GM18526 (cell line): ENCODE measurements around the gene RAB6A.

Experiments used
- POLR2A ChIP-seq: IDR thresholded peaks from 3 replicates; pipeline ENCODE4 v1.6.1; 2011; ENCODE audit not compliant: insufficient read length; ENCODE audit errors: extremely low read depth

Gene RAB6A

DNA sequence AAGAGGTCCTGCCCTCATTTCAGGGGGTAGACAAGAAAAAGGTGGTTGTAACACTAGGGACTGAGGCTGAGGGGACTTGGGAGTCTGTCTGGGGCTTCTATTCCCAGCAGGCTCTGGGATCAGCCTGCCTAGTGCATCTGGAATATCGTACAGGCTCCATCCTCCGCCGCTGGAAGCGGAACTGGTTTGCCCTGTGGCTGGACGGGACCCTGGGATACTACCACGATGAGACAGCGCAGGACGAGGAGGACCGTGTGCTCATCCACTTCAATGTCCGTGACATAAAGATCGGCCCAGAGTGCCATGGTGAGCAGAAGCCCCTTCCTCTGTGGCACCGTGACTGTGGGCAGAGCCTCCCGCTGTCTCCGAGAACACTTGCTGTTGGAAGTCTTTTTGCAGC is 110.5 kb downstream of the RAB6A start:
- TF ChIP-seq POLR2A = no peak

DNA sequence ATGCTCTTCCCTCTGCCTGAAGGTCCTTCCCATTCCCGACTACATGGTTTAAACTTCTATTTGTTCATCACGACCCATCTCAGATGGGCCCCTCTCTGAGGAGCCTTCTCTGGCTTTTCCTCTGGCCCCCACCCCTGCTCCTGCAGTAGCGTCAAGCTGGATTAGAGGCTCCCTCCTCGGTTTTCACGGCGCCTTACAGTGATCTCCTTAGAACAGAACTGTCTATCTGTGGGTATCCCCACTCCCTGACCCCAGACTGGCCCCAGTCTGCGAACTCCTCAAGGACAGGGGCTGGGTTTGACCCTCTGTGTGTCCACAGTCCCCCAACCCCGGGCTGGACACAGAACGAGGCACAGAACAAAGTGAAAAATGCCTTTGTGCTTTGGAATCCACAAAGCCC is 111.7 kb downstream of the RAB6A start:
- TF ChIP-seq POLR2A = no peak

DNA sequence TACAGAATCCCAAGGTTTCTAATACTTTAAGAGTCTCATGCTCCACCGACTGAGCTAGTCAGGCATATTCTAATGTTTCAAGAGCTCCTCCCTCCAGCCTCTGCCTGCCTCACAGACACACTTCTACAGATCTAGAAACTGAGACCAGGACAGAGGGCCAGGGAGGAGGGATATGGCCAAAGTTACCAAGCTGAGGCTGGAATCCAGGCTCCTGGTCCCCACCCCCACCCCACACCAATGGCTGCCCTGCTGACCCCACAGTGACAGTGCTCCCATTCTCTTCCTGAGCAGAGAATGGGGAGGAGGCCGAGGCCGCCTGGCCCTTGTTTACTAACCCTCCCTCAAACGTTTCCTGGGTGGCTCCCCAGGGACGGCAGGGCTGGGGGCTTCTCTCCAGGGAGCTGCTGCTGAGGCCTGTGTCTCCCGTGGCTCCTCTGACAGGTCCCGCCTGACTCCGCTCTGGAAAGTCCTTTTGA is 112.3 kb downstream of the RAB6A start:
- no peak for TF ChIP-seq POLR2A

DNA sequence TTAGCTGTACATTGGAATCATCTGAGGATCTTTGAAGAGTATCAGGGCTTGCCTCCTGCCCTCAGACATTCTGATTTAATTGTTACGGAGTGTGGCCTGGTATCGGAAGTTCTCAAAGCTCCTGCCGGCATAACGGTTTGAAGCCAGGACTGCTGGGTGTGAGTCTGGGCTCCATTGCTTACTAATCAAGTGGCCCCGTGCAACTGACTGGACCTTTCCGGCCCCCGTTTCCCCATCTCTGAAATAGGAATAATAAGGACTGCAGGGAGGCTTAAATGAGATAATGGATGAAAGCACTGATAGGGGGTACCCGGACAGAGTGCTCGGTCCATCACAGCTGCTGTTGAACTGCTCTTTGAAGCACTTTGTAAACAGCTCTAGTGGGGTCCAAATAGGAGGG is 112.8 kb downstream of the RAB6A start:
- TF ChIP-seq POLR2A = no peak

DNA sequence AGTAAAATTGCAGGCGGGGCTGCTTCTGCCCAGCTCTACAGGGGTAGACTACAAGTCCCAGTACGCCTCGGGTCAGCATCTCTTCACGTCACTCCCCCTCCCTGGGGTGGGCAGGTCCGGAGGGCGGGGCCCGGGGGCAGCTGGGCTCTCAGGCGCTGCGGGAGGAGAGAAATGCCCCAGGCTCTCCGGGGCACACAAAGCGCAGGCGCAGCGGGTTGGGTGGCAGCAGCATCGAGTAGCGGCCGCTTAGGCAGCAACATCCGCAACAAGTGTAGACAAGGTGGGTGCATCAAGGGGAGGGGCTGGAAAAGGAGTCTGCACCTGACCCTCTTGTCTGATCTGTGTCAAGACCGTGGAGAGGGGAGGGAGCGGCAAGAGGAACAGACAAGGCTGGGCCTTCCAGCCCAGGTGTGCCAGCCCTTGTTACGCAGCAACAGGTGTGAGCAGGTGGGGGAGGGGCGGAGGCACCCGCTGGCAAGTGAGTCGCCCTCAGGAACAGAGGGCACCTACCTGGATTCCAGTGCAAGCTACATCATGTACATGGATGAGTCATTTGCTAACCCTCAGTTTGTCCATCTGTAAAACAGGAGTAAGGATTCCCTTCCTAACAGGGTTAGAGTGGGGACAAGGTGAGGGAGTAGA is 113.3 kb downstream of the RAB6A start:
- no peak for TF ChIP-seq POLR2A

DNA sequence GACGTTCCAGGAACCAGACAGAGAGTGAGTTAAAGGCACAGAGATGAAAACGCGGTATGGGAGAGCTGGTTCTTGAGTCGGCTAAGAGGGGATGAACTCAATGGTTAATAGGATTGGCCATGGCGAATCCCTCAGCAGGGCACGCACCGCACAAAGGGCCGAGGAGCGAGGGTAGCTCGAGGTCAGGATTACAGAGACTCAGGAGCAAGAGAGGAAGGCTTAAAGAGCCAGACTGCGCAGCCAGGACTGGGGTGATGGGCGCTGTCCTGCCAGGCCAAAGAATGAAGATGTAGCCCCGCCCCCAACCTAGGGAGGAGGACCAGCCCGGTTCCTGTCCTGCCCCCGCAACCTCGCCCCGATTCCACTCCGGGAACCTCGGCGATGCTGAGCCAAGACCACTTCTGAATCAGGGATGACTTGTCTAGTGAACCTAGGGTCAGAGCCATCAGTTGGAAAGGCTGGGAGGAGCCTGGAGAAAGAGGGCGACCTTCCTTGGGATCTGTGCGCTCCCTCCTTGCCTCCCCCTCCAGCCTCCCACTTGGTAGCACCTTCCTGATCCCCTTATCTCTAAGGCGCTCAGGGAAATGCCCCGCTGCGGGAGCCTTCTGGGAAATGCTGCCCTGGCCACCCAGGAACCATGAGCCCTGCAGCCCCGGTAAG is 114.8 kb downstream of the RAB6A start, which contains the start of gene PLEKHB1:
TSS of gene PLEKHB1 (plus strand) at position 610 of the 660 bp plus-strand sequence. CDS start at position 638, 28 bp downstream.
- no peak for TF ChIP-seq POLR2A

DNA sequence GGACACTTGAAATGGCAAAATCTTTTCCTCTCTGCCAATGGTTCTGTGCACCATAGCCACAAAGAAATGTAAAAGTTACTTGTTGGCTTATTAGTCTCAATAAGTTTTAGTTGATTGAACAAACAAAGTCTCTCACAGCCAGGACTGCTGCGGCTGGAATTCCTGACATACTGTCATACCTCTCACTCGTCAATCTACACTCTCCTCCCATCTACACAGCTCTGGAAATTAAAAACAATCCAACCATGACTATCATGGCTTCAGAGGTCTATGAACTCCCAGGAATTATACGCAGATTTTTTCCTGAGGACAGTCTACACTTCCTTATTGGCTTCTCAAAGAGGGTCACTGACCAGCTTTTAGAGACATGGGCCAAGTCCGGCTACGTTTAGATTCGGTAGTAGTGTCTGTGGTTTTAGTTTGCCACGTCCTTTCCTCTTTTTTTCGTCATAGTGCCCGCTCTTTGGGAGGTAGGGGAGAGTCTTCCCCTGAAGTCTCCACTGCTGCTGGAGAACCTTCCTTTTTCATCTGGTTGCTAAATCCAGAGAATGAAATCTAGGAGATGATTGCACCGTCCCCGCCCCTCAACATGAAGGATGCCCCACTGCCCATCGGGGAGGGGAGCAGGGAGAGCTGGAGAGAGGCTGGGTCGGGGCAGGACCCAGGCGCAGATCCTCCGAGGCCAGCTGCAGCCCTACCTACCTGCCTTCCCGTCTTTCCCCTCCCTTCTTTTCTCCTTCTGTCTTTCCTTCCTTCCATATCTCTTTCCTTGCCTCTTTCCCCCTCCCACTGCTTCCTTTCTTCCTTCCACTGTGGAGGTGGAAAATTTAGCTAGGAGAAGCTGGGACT is 115.5 kb downstream of the RAB6A start:
- no peak for TF ChIP-seq POLR2A

DNA sequence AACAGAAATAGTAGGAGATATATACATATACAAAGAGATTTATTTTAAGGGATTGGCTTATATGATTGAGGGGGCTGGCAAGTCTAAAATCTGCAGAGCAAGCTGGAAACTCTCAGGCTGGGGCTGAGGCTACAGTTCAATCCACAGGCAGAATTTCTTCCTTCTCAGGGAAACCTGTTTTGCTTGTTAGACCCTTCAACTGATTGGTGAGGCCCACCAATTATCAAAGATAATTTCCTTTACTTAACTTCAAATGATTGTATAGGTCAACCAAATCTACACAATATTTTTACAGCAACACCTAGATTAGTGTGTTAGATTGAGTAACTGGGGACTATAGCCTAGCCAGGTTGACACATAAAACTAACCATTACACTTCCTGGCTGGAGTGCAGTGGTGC is 119.2 kb downstream of the RAB6A start:
- no peak for TF ChIP-seq POLR2A

DNA sequence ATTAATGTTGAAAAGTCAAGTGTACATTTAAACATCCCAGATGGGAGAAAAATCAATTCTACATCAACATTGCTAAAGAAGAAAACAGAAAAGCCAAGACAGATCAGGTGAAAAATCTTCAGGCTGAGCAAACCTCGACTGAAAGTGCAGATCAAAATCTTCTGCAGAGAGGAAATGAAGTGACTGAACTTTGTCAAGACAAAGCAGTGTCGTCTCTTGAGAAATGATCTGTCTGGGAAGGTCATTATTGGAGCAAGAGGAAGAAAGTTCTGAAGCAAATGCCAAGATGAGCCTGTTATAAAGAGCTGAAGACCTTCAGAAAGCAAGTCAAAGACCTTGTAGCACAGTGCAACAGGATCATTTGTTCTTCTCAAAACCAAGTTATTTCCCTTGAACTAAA is 120.3 kb downstream of the RAB6A start:
- no peak for TF ChIP-seq POLR2A

DNA sequence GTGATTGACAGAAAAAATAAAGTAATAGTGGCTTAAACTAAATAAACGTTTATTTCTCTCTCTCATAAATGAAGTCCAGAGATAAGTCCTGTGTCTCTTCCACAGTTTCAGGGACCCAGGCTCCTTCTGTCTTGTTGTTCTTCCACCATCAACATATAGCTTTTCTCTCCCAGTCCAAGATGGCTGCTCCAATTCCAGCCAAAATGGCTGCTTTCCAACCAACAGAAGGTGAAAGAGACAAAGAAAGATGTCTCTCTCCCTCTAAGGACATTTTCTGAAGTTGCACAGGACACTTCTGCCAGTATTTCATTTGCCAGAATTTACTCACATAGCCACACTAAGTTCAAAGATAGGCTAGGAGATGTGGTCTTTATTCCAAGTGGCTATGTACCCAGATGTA is 123.9 kb downstream of the RAB6A start:
- TF ChIP-seq POLR2A = no peak

DNA sequence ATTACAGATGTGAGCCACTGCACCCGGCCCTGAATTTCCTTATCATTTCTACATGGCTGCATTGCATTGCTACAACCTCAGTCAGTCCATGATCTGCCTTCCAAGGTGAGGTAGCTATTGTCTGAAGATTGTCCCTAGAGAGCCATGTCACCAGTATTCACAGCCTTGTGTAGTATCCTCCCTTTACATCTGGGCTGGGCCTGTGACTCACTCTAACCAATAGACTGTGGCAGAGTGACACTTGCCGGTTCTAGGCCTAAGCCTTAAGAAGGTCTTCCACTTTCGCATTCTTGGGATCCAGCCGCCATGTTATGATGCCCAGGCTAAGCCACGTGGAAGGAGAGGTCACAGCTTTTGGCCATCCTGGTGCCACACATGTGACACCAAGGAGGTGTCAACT is 124.6 kb downstream of the RAB6A start:
- no peak for TF ChIP-seq POLR2A

DNA sequence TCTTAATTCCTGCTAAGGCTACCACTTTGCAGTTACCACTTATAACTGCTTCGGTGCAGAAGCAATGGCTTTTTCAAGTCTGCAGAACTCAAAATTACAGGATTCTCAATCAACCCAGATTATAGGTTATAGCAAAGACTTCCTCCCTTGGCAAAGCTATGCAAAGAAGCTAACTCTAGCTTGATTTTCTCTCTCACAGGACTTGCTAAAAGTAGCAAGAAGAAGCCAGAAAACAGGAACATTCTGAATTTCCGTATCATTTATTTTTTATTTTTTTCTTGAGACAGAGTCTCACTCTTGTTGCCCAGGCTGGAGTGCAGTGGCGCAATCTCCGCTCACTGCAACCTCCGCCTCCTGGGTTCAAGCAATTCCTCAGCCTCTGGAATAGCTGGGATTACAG is 125.2 kb downstream of the RAB6A start:
- no peak for TF ChIP-seq POLR2A

DNA sequence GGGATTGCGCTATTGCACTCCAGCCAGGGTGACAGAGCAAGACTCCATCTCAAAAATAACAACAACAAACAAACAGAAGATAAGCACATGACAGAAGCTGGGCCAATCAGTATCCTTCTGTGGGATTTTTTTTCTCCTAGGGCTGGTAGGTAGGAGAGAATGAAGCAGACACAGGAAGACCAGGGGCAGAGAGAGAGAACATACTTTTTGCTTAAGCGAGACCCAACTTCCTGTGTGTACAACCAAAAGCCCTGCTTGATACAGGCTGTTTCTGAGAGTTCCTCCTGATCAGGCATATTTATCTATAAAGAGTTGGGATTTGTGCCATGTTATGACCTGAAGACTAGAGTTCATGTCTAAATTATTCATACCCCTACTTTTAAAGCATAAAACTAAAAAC is 126.9 kb downstream of the RAB6A start:
- TF ChIP-seq POLR2A = no peak

DNA sequence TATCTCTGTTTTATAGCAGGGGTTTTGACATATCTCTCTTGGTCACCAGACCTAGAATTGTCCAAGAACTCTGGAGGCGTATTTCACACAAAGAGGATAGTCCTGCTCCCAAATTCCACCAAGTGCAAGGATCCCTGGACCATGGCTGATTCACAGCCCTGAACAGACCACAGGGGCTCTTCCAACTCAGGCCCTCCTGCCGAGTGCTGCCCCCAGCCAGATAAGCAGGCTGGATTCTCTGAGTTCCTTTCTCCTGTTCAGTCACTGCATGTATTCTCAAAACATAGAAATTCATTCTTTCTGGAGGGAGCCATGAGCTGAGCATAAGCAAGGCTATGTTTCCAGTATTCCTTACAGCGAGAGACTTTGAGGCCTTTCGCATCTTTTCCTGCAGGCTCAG is 127.9 kb downstream of the RAB6A start:
- no peak for TF ChIP-seq POLR2A

DNA sequence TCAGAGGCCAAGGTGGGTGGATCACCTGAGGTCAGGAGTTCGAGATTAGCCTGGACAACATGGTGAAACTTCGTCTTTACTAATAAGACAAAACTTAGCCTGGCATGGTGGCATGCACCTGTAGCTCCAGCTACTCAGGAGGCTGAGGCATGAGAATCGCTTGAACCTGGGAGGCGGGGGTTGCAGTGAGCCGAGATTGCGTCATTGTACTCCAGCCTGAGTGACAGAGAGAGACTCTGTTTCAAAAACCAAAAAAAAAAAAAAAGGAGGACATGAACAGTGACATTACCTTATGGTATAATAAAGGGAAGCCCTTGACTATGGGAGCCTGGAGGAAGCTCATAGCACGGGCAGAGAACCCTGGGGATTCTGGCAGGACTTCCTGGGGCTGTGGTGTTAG is 131.0 kb downstream of the RAB6A start:
- TF ChIP-seq POLR2A = no peak
